ENCODE results near the gene RABGEF1.
"Not testable (repeated sequence)": the region's sequence is repeated elsewhere in the genome, so short reads cannot be mapped to it uniquely, and the experiment has no call there.

RABGEF1 gene

GRCh38 chr7:66765322-66766025, 24.9 kb downstream of the RABGEF1 start:
- not testable (repeated sequence) for DNase-seq (ENCODE audit: low spot score)

GRCh38 chr7:66766041-66766440, 25.5 kb downstream of the RABGEF1 start:
- no peak for DNase-seq (ENCODE audit: low spot score)

- not testable (repeated sequence) for DNase-seq (ENCODE audit: low spot score)
These were observed 27.0 kb downstream of the RABGEF1 start for GRCh38 chr7:66767486-66767885.

- DNase-seq (ENCODE audit: low spot score) = no peak
These were observed 28.6 kb downstream of the RABGEF1 start for GRCh38 chr7:66768865-66769832.

GRCh38 chr7:66769833-66770512, 29.4 kb downstream of the RABGEF1 start:
- DNase-seq (ENCODE audit: low spot score) = no peak

GRCh38 chr7:66771795-66772194, 31.3 kb downstream of the RABGEF1 start:
- no peak for DNase-seq (ENCODE audit: low spot score)

GRCh38 chr7:66773744-66774143, 33.2 kb downstream of the RABGEF1 start:
- not testable (repeated sequence) for DNase-seq (ENCODE audit: low spot score)

GRCh38 chr7:66776383-66776782, 35.9 kb downstream of the RABGEF1 start:
- not testable (repeated sequence) for DNase-seq (ENCODE audit: low spot score)

GRCh38 chr7:66776800-66777442, 36.4 kb downstream of the RABGEF1 start:
- DNase-seq (ENCODE audit: low spot score) = no peak

- DNase-seq (ENCODE audit: low spot score) = no peak
These were observed 37.7 kb downstream of the RABGEF1 start for GRCh38 chr7:66778201-66778600.

- DNase-seq (ENCODE audit: low spot score) = no peak
These were observed 39.3 kb downstream of the RABGEF1 start for GRCh38 chr7:66779669-66780409.

- no peak for DNase-seq (ENCODE audit: low spot score)
These were observed 41.0 kb downstream of the RABGEF1 start for GRCh38 chr7:66781408-66782090.

- DNase-seq (ENCODE audit: low spot score) = not testable (repeated sequence)
These were observed 42.3 kb downstream of the RABGEF1 start for GRCh38 chr7:66782875-66783274.

- DNase-seq (ENCODE audit: low spot score) = not testable (repeated sequence)
These were observed 43.5 kb downstream of the RABGEF1 start for GRCh38 chr7:66783887-66784595.

- DNase-seq (ENCODE audit: low spot score) = no peak
These were observed 49.7 kb downstream of the RABGEF1 start for GRCh38 chr7:66790196-66790595.

GRCh38 chr7:66790725-66791124, 50.2 kb downstream of the RABGEF1 start:
- no peak for DNase-seq (ENCODE audit: low spot score)

GRCh38 chr7:66800591-66800990, 60.1 kb downstream of the RABGEF1 start:
- DNase-seq (ENCODE audit: low spot score) = no peak

- no peak for DNase-seq (ENCODE audit: low spot score)
These were observed 63.5 kb downstream of the RABGEF1 start for GRCh38 chr7:66804001-66804400.

- DNase-seq (ENCODE audit: low spot score) = no peak
These were observed 67.2 kb downstream of the RABGEF1 start for GRCh38 chr7:66807736-66808135.

GRCh38 chr7:66810716-66811115, 70.2 kb downstream of the RABGEF1 start:
- DNase-seq (ENCODE audit: low spot score) = no peak

Data from COLO829 (cell line).